Body of pancreas (tissue), 4 donors: ENCODE results near the gene IGHMBP2. TPM values are rescaled to one million over a fixed set of nuclear protein-coding genes. Genes with fewer than 3 reads are reported as not detected.

Experiments
- ATAC-seq: fragments of 150-250 bp; one replicate; pipeline ENCODE4 v1.9.1; 2016
- DNase-seq, 4 donors: peaks; one replicate each; pipeline ENCODE4 v3.0.0-alpha.2; 2019
- H3K27ac ChIP-seq, 4 donors: fragments of 200-600 bp; sonication (generic); 1 replicate in 3 of 4; 2 replicates in 1 of 4; pipeline versions ENCODE4 v1.5.1 to v1.6.1; 2016 to 2019; ENCODE audit warnings: mild to moderate bottlenecking in 1 of 4, mixed read lengths in 1 of 4, moderate library complexity in 1 of 4
- H3K27me3 ChIP-seq, 2 donors: fragments of 200-600 bp; sonication (generic); one replicate each; pipeline ENCODE4 v1.6.0; 2016; ENCODE audit warnings: mild to moderate bottlenecking in 1 of 2
- H3K36me3 ChIP-seq, 2 donors: fragments of 200-600 bp; sonication (generic); replicated peaks in 1 of 2; 2 replicates each; pipeline ENCODE4 v1.5.1; 2016; ENCODE audit warnings: low read depth in 2 of 2; ENCODE audit not compliant: insufficient read depth in 1 of 2
- H3K4me1 ChIP-seq: fragments of 200-600 bp; sonication (generic); one replicate; pipeline ENCODE4 v1.6.0; 2016
- H3K4me3 ChIP-seq, 2 donors: fragments of 200-600 bp; sonication (generic); 1 replicate in 1 of 2; 2 replicates in 1 of 2; pipeline ENCODE4 v1.5.1; 2016 to 2019
- H3K9me3 ChIP-seq, 3 donors: fragments of 200-600 bp; sonication (generic); 1 replicate in 2 of 3; 2 replicates in 1 of 3; pipeline ENCODE4 v1.5.1; 2016
- CTCF ChIP-seq, 7 experiments: fragments of 450-650 bp in 4 of 7; fragments of 200-600 bp in 3 of 7; sonication (generic) in 3 of 7; IDR thresholded peaks; one replicate each; pipeline ENCODE4 v1.5.1; 2016 to 2019; ENCODE audit warnings: antibody characterized with exemption in 7 of 7
- POLR2A ChIP-seq, 3 donors: fragments of 450-650 bp; IDR thresholded peaks; one replicate each; pipeline ENCODE4 v1.6.1; 2016; ENCODE audit warnings: antibody characterized with exemption in 3 of 3, mild to moderate bottlenecking in 2 of 3
- WGBS, 2 donors: methylation state at CpG; one replicate each; pipeline ENCODE4 v1.1.5; 2017; 5-methylcytosine and 5-hydroxymethylcytosine counted together
- intact Hi-C: fragments of 100-400 bp; cut with DNase I; formaldehyde crosslinking; loops from one replicate; pipeline ENCODE4 v1.15.1; 2023
- total RNA-seq, 2 donors: library from RNA; depleted of rRNA; stranded (reverse); fragments of >200 nt; gene quantifications; one replicate each; pipeline ENCODE4 v1.1.0, GENCODE V29; 2016

The IGHMBP2 gene
- total RNA-seq, 2 donors from 2014 or later = 6.2 to 17.1 TPM

DNA sequence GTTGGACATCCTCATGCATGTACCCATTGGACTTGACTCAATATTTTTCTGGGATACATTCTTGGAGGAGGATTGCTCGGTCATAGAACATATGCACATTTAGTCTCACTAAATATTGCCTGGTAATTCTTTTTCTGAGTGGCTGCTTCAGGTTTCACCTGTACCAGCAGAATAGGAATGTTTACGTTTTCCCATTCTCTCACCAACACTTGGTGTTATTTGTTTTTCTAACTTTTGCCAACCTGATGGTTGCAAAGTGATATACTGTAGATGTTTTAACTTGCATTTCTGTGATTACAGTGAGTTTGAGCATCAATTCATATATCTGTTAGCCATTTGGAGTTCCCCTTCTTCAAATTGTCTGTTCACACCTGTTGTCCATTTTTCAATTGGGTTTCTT lies 78.4 kb downstream of the IGHMBP2 start:
- 59 to 81% methylated on average over 2 of the region's 2 CpGs for WGBS, 2 donors
- TF ChIP-seq POLR2A (IDR thresholded peaks at IDR 0.05) = no peak
- DNase-seq = no peak
- intact Hi-C loops = no loop called here
- Histone ChIP-seq H3K9me3 (no peaks in the 10 kb centered on the region), H3K36me3 (no peaks in the 10 kb centered on the region), H3K4me1 (no peaks in the 10 kb centered on the region), H3K27me3 (no peaks in the 10 kb centered on the region), H3K27ac (no peak overlapping the region), H3K4me3 (no peak overlapping the region)
- ATAC-seq = no peak

DNA sequence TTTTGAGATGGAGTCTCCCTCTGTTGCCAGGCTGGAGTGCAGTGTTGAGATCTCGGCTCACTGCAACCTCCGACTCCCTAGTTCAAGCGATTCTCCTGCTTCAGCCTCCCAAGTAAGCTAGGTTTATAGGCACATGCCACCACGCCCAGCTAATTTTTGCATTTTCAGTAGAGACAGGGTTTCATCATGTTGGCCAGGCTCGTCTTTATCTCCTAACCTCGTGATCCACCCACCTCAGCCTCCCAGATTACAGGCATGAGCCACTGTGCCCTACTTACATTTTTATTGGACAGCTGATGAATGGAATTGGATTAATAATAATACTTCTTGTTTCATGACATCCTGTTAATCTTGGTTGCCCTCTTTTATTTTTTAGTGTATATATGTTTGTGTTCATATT lies 80.1 kb downstream of the IGHMBP2 start:
- H3K27me3 ChIP-seq = no peaks in the 10 kb centered on the region
- WGBS, 2 donors = 69 to 73% methylated on average over 6 of the region's 6 CpGs
- H3K36me3 ChIP-seq = no peaks in the 10 kb centered on the region
- intact Hi-C loops = no loop called here
- DNase-seq = no peak
- no peak for ATAC-seq
- H3K4me1 ChIP-seq = no peaks in the 10 kb centered on the region
- TF ChIP-seq CTCF (IDR thresholded peaks at IDR 0.05) (no peak), POLR2A (IDR thresholded peaks at IDR 0.05) (no peak)
- no peak overlapping the region for H3K27ac ChIP-seq
- no peak overlapping the region for H3K4me3 ChIP-seq
- H3K9me3 ChIP-seq = no peaks in the 10 kb centered on the region

DNA sequence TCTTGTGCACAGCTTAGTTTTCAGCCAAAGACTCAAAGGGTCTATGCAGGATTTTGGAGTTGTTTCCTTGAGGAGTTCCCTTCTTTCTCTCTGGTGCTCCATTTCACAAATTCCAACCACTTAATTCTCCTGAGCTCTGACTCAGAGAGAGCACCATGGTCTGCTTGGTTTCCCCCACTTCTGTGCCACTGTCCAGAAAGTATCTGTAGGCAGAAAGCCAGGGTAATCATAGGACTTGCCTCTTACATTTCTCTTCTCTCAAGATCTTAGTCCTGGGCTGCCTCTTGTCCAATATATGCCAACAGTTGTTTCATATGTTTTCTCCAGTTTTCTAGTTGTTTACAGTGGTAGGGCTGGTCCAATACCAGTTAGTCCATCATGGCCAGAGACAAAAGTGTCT lies 83.5 kb downstream of the IGHMBP2 start:
- intact Hi-C loops = no loop called here
- H3K36me3 ChIP-seq = no peaks in the 10 kb centered on the region
- no peak for ATAC-seq

DNA sequence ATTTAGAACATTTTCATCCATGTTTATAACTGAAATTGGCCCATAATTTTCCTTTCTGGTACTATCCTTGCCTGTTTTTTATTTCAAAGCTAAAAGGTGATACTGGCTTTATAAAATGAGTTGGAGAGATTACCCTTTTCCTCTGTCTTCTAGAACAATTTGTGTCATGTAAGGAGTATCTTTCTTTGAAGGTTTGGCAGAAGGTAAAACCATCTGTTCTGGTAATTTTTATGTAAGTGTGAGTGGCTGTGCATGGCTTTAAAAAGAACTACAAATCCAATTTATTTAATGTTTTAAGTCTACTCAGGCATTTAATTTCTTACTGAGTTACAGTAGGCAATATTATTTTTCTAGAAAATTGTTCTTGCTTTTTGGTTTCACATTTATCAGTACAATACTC lies 84.8 kb downstream of the IGHMBP2 start:
- Histone ChIP-seq H3K27me3 (no peaks in the 10 kb centered on the region), H3K36me3 (no peaks in the 10 kb centered on the region), H3K4me1 (no peaks in the 10 kb centered on the region), H3K4me3 (no peak overlapping the region), H3K27ac (no peak overlapping the region), H3K9me3 (no peaks in the 10 kb centered on the region)
- DNase-seq (no peak), ATAC-seq (no peak)
- intact Hi-C loops = no loop called here
- TF ChIP-seq CTCF (IDR thresholded peaks at IDR 0.05) (no peak), POLR2A (IDR thresholded peaks at IDR 0.05) (no peak)

More for the DNA sequence above, 83.5 kb downstream of the IGHMBP2 start:
- Histone ChIP-seq H3K27ac (no peak overlapping the region), H3K4me3 (no peak overlapping the region), H3K4me1 (no peaks in the 10 kb centered on the region), H3K27me3 (no peaks in the 10 kb centered on the region), H3K9me3 (no peaks in the 10 kb centered on the region)
- DNase-seq = no peak
- TF ChIP-seq CTCF (IDR thresholded peaks at IDR 0.05) (no peak), POLR2A (IDR thresholded peaks at IDR 0.05) (no peak)

Other genes starting within 250 kb of the IGHMBP2 start
- 1 to 10 TPM; 3.4 to 5.9 TPM for gene GAL, start 219.3 kb upstream of the IGHMBP2 start, total RNA-seq
- gene TESMIN, start 152.4 kb upstream of the IGHMBP2 start, total RNA-seq = 1 to 10 TPM; 1.6 to 7.9 TPM
- 10 to 100 TPM; 35.6 to 40.7 TPM for gene CPT1A, start 62.0 kb upstream of the IGHMBP2 start, total RNA-seq
- gene MRPL21, start 59 bp upstream of the IGHMBP2 start, total RNA-seq = 10 to 100 TPM; 21.8 to 45.7 TPM
- gene MRGPRD, start 77.1 kb downstream of the IGHMBP2 start, total RNA-seq = not detected
- 1 to 10 TPM; 4.7 to 7.6 TPM for gene MRGPRF, start 109.4 kb downstream of the IGHMBP2 start, total RNA-seq
- 10 to 100 TPM; 10.9 to 18.9 TPM for gene TPCN2, start 145.0 kb downstream of the IGHMBP2 start, total RNA-seq